H1 (cell line): Measurements from ENCODE around the gene SLC20A1. TPM values are rescaled to one million over a fixed set of nuclear protein-coding genes. Genes with fewer than 3 reads are reported as not detected.

Experiments used
- CTCF ChIA-PET: fragments of 300-600 bp; sonication (Branson Sonifier 250); formaldehyde crosslinking; loops from one replicate; lab custom pipeline; 2021; ENCODE audit not compliant: partially characterized antibody; lab: Charles Lee
- POLR2A ChIA-PET: fragments of 300-600 bp; sonication (Branson Sonifier 250); formaldehyde crosslinking; loops from one replicate; lab custom pipeline; 2021; ENCODE audit warnings: inconsistent platforms; ENCODE audit not compliant: partially characterized antibody; lab: Charles Lee
- DNase-seq, 2 experiments: peaks; one replicate each; pipeline versions ENCODE4 v3.0.0 to v3.0.0-alpha.2; 2010 to 2022; ENCODE audit warnings: low spot score in 2 of 2, low read depth in 1 of 2, mixed read lengths in 1 of 2
- FAIRE-seq: peaks from 2 replicates; lab custom pipeline; 2011; peaks lifted over from hg19 to GRCh38; lab: Jason Lieb, UNC
- H2AFZ ChIP-seq: 2 replicates; pipeline ENCODE4 v1.8.1; 2012; ENCODE audit warnings: low read length, inconsistent platforms
- H2AK5ac ChIP-seq: 2 replicates; pipeline ENCODE4 v1.6.1; 2013; ENCODE audit warnings: low read depth, low read length
- H2BK120ac ChIP-seq: replicated peaks from 2 replicates; pipeline ENCODE3; 2013; ENCODE audit warnings: low read depth, low read length, inconsistent platforms
- H2BK12ac ChIP-seq: 2 replicates; pipeline ENCODE4 v1.6.1; 2013; ENCODE audit warnings: low read depth, low read length
- H2BK15ac ChIP-seq: 2 replicates; pipeline ENCODE4 v1.6.1; 2013; ENCODE audit warnings: low read length
- H2BK20ac ChIP-seq: 2 replicates; pipeline ENCODE4 v1.6.1; 2013; ENCODE audit warnings: low read length
- H2BK5ac ChIP-seq: 2 replicates; pipeline ENCODE4 v1.6.1; 2013; ENCODE audit warnings: low read depth, low read length
- H3K14ac ChIP-seq: 2 replicates; pipeline ENCODE4 v1.6.1; 2013; ENCODE audit warnings: inconsistent platforms; ENCODE audit not compliant: insufficient read length
- H3K18ac ChIP-seq: 2 replicates; pipeline ENCODE4 v1.6.1; 2013; ENCODE audit warnings: low read length; ENCODE audit errors: extremely low read depth
- H3K23ac ChIP-seq: 2 replicates; pipeline ENCODE4 v1.6.1; 2013; ENCODE audit warnings: inconsistent platforms; ENCODE audit not compliant: insufficient read length
- H3K23me2 ChIP-seq: 2 replicates; pipeline ENCODE4 v1.6.1; 2013; ENCODE audit warnings: low read depth, low read length
- H3K27ac ChIP-seq: 2 replicates; pipeline ENCODE4 v1.6.1; 2011; ENCODE audit warnings: low read depth, low read length, inconsistent platforms
- H3K27me3 ChIP-seq, 4 experiments: replicated peaks in 1 of 4; 1 replicate in 1 of 4; 2 replicates in 3 of 4; pipeline versions ENCODE4 v1.6.1 to v1.8.1; 2011 to 2013; ENCODE audit warnings: low read length in 3 of 4, mild to moderate bottlenecking in 3 of 4, inconsistent platforms in 2 of 4, mixed read lengths in 2 of 4, moderate library complexity in 1 of 4; ENCODE audit not compliant: control insufficient read depth in 3 of 4, insufficient read depth in 3 of 4; ENCODE audit errors: extremely low read depth in 1 of 4
- H3K36me3 ChIP-seq, 4 experiments: 2 replicates each; pipeline versions ENCODE4 v1.6.1 to v1.8.1; 2011 to 2013; ENCODE audit warnings: mild to moderate bottlenecking in 4 of 4, low read length in 3 of 4, moderate library complexity in 2 of 4, control low read depth in 1 of 4, inconsistent platforms in 1 of 4; ENCODE audit not compliant: insufficient read depth in 4 of 4, control insufficient read depth in 2 of 4
- H3K4ac ChIP-seq: replicated peaks from 2 replicates; pipeline ENCODE3; 2013; ENCODE audit warnings: low read length, low read depth, mixed read lengths, inconsistent platforms; ENCODE audit not compliant: insufficient read length
- H3K4me1 ChIP-seq, 4 experiments: replicated peaks in 1 of 4; 1 replicate in 1 of 4; 2 replicates in 3 of 4; pipeline versions ENCODE4 v1.6.1 to v1.8.1; 2011 to 2013; ENCODE audit warnings: low read length in 3 of 4, inconsistent platforms in 2 of 4, mixed read lengths in 1 of 4; ENCODE audit not compliant: insufficient read depth in 4 of 4, control insufficient read depth in 3 of 4
- H3K4me2 ChIP-seq, 2 experiments: 2 replicates each; pipeline versions ENCODE4 v1.6.1 to v1.8.1; 2011 to 2013; ENCODE audit warnings: low read depth in 2 of 2, low read length in 2 of 2, control low read depth in 1 of 2, inconsistent platforms in 1 of 2, mild to moderate bottlenecking in 1 of 2; ENCODE audit not compliant: insufficient read depth in 1 of 2
- H3K4me3 ChIP-seq, 4 experiments: fragments of 200-600, 300-600 bp in 1 of 4; sonication (generic), shearing (Covaris generic), sonication (Bioruptor Twin) in 1 of 4; 2 replicates each; pipeline versions ENCODE4 v1.5.1 to v1.8.1; 2011 to 2016; ENCODE audit warnings: low read length in 4 of 4, low read depth in 3 of 4, control low read depth in 2 of 4, inconsistent platforms in 2 of 4, mild to moderate bottlenecking in 2 of 4, mixed read lengths in 1 of 4, moderate library complexity in 1 of 4; ENCODE audit not compliant: insufficient read depth in 2 of 4; ENCODE audit errors: extremely low read depth in 1 of 4
- H3K56ac ChIP-seq: replicated peaks from 2 replicates; pipeline ENCODE3; 2013; ENCODE audit warnings: low read depth, mild to moderate bottlenecking, mixed read lengths, low read length, inconsistent platforms; ENCODE audit not compliant: insufficient read length
- H3K79me1 ChIP-seq: 2 replicates; pipeline ENCODE4 v1.6.1; 2013; ENCODE audit warnings: low read depth, low read length, control low read depth
- H3K79me2 ChIP-seq, 2 experiments: 2 replicates each; pipeline versions ENCODE4 v1.6.1 to v1.8.1; 2012 to 2013; ENCODE audit warnings: low read length in 2 of 2, mild to moderate bottlenecking in 2 of 2, inconsistent platforms in 1 of 2; ENCODE audit not compliant: insufficient read depth in 2 of 2, control insufficient read depth in 1 of 2
- H3K9ac ChIP-seq, 4 experiments: replicated peaks in 1 of 4; 1 replicate in 1 of 4; 2 replicates in 3 of 4; pipeline versions ENCODE4 v1.6.1 to v1.8.1; 2011 to 2013; ENCODE audit warnings: low read depth in 3 of 4, low read length in 3 of 4, control low read depth in 2 of 4, mild to moderate bottlenecking in 2 of 4, moderate library complexity in 2 of 4, inconsistent platforms in 1 of 4; ENCODE audit errors: extremely low read depth in 1 of 4
- H3K9me3 ChIP-seq, 2 experiments: 2 replicates each; pipeline versions ENCODE4 v1.6.1 to v1.8.1; 2012 to 2013; ENCODE audit warnings: mild to moderate bottlenecking in 2 of 2, moderate library complexity in 2 of 2, control low read depth in 1 of 2, inconsistent platforms in 1 of 2, low read depth in 1 of 2, low read length in 1 of 2, mixed read lengths in 1 of 2; ENCODE audit not compliant: insufficient read depth in 2 of 2
- H4K20me1 ChIP-seq, 2 experiments: replicated peaks in 1 of 2; 2 replicates each; pipeline versions ENCODE3 to v1.8.1; 2011 to 2013; ENCODE audit warnings: inconsistent platforms in 2 of 2, low read length in 2 of 2, mild to moderate bottlenecking in 1 of 2; ENCODE audit not compliant: insufficient read depth in 2 of 2, control insufficient read depth in 1 of 2
- H4K5ac ChIP-seq: 2 replicates; pipeline ENCODE4 v1.6.1; 2013; ENCODE audit warnings: low read length, low read depth, mixed read lengths, inconsistent platforms; ENCODE audit not compliant: insufficient read length
- H4K8ac ChIP-seq: 2 replicates; pipeline ENCODE4 v1.8.0; 2013; ENCODE audit warnings: mild to moderate bottlenecking, moderate library complexity, low read length, inconsistent platforms; ENCODE audit not compliant: insufficient read depth; ENCODE audit errors: extremely low read depth
- H4K91ac ChIP-seq: replicated peaks from 2 replicates; pipeline ENCODE3; 2013; ENCODE audit warnings: low read length, mixed read lengths, inconsistent platforms; ENCODE audit not compliant: insufficient read length
- JUND ChIP-seq: IDR thresholded peaks from 2 replicates; pipeline ENCODE4 v1.6.1; 2011; ENCODE audit warnings: mild to moderate bottlenecking, improper control_type of control experiment, low read length
- KDM1A ChIP-seq: fragments of 200-600, 300-600 bp; sonication (generic); IDR thresholded peaks from 2 replicates; pipeline ENCODE4 v1.7.1; 2016; ENCODE audit warnings: mild to moderate bottlenecking, low read length, borderline replicate concordance
- KDM4A ChIP-seq: IDR thresholded peaks from one replicate; pipeline ENCODE4 v1.7.1; 2012; ENCODE audit warnings: low read depth, mild to moderate bottlenecking, moderate library complexity, low read length, inconsistent platforms; ENCODE audit not compliant: severe bottlenecking
- MAFK ChIP-seq: IDR thresholded peaks from 2 replicates; pipeline ENCODE4 v1.6.1; 2012; ENCODE audit warnings: low read depth, mild to moderate bottlenecking, improper control_type of control experiment, low read length
- PHF8 ChIP-seq: fragments of 200-600 bp; sonication (generic); conservative IDR thresholded peaks from 2 replicates; pipeline ENCODE4 v1.7.1; 2012; ENCODE audit warnings: low read depth, mild to moderate bottlenecking, inconsistent platforms, low read length, moderate library complexity
- POLR2AphosphoS5 ChIP-seq: IDR thresholded peaks from 2 replicates; pipeline ENCODE4 v1.6.1; 2011; ENCODE audit warnings: low read depth, low read length
- RFX5 ChIP-seq: IDR thresholded peaks from 2 replicates; pipeline ENCODE4 v1.6.1; 2011; ENCODE audit warnings: low read depth, low read length, improper control_type of control experiment, borderline replicate concordance
- SP1 ChIP-seq: IDR thresholded peaks from 2 replicates; pipeline ENCODE4 v1.6.1; 2011; ENCODE audit warnings: low read depth, low read length
- SP4 ChIP-seq: IDR thresholded peaks from 2 replicates; pipeline ENCODE4 v1.6.1; 2012; ENCODE audit warnings: low read length, inconsistent platforms
- TAF1 ChIP-seq: IDR thresholded peaks from 2 replicates; pipeline ENCODE4 v1.6.1; 2011; ENCODE audit warnings: mild to moderate bottlenecking, low read depth, low read length
- TAF7 ChIP-seq: optimal IDR thresholded peaks from 2 replicates; pipeline ENCODE3; 2011; ENCODE audit warnings: low read depth, mild to moderate bottlenecking, inconsistent platforms, low read length, moderate library complexity, borderline replicate concordance
- TCF12 ChIP-seq: IDR thresholded peaks from 2 replicates; pipeline ENCODE4 v1.6.1; 2011; ENCODE audit warnings: low read depth, mild to moderate bottlenecking, low read length
- WGBS, 2 experiments: shearing (Covaris generic) in 1 of 2; methylation state at CpG; one replicate each; pipeline versions ENCODE4 v1.1.6 to v1.1.7; 2013 to 2015; ENCODE audit warnings: low lambda C conversion rate in 2 of 2, mixed read lengths in 2 of 2, inconsistent platforms in 1 of 2, low coverage in 1 of 2, missing lambda C conversion rate in 1 of 2; ENCODE audit not compliant: insufficient replicate concordance in 2 of 2, insufficient coverage in 1 of 2, insufficient read length in 1 of 2; ENCODE audit errors: extremely low coverage in 1 of 2, missing lambda C conversion rate in 1 of 2; 5-methylcytosine and 5-hydroxymethylcytosine counted together
- polyA plus RNA-seq, 7 experiments: library from polyadenylated mRNA; depleted of rRNA in 3 of 7; stranded (reverse) in 5 of 7; unstranded in 2 of 7; fragments of >200 nt in 5 of 7; fragments of 200-250 nt in 2 of 7; gene quantifications; 1 replicate in 5 of 7; 2 replicates in 1 of 7; 4 replicates in 1 of 7; pipeline versions ENCODE4 v1.2.1 to v1.2.3, GENCODE V29; 2011 to 2013; ENCODE audit warnings: missing spikeins in 2 of 7, mixed read lengths in 2 of 7
- total RNA-seq: library from RNA; stranded (reverse); fragmentation: NEBNext Ultra II Directional; extraction: Animal tissue kit (Norgen Biotek cat#: 25700); gene quantifications from 2 replicates; pipeline ENCODE4 v1.2.1, GENCODE V29; 2021
- TF ChIP-seq, protein P1 (sequence below): IDR thresholded peaks from 2 replicates; pipeline ENCODE4 v1.6.1; 2012; ENCODE audit warnings: inconsistent platforms

The SLC20A1 gene
- total and polyA plus RNA-seq, 2 of the 8 experiments (the other 6 are each of a cell fraction or from before 2014, with no cell fraction given): 42.6 to 105 TPM

DNA sequence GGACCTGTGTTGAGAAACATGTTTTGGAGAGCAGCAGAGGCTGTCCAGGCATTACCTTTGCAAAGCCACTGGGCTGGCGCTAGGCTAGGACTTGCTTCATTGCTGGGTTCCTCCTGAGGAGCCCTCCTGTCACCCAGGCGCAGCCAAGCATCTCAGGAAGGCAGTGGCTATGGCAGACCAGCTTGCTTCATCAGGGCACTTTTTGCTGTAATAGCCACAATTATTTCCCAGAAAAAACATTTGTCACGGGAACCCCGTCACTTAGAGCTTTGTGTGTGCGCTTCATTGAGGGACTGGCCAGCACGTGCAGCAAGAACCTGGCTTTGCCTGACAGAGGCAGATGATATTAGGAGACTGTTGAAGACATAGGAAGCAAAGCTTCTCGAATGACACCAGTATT, 36.4 kb downstream of the SLC20A1 start:
- Histone ChIP-seq H2AFZ (0 out of 2 replicates have a peak overlapping the region, but pooled peaks have one; percentile 20), H3K4ac (no peak overlapping the region), H2BK20ac (no peak overlapping the region), H4K8ac (no peak overlapping the region), H3K14ac (no peak overlapping the region), H3K27me3 (no peaks in the 10 kb centered on the region), H2BK15ac (no peak overlapping the region), H3K9ac (no peak overlapping the region), H4K91ac (no peak overlapping the region), H3K18ac (no peak overlapping the region)
- POLR2A ChIA-PET: interaction anchor here (1.1 to 1.3 kb wide), 2 partner anchors 17 to 40 kb away, joined by 3 to 4 read pairs; no protein-coding TSS in a partner anchor
- no peak for DNase-seq
- no peak for TF ChIP-seq TCF12
- TF ChIP-seq KDM4A: no peak
- TF ChIP-seq TAF1: no peak
- TF ChIP-seq TAF7: no peak
- no peak for TF ChIP-seq RFX5
- TF ChIP-seq PHF8: no peak
- TF ChIP-seq, protein P1, sequence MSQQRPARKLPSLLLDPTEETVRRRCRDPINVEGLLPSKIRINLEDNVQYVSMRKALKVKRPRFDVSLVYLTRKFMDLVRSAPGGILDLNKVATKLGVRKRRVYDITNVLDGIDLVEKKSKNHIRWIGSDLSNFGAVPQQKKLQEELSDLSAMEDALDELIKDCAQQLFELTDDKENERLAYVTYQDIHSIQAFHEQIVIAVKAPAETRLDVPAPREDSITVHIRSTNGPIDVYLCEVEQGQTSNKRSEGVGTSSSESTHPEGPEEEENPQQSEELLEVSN: no peak
- TF ChIP-seq JUND: no peak
- no peak for TF ChIP-seq KDM1A
- TF ChIP-seq SP1: no peak
- TF ChIP-seq POLR2AphosphoS5: no peak
- no peak for TF ChIP-seq SP4
- TF ChIP-seq MAFK: no peak
- TF ChIP-seq, all 59 proteins: peak for 0
- H3K79me1 ChIP-seq: no peaks in the 10 kb centered on the region
- no peak overlapping the region for H3K4me3 ChIP-seq
- H2BK5ac ChIP-seq: no peak overlapping the region
- CTCF ChIA-PET: interaction anchor here (0.7 to 8.8 kb wide), 5 partner anchors 9 to 153 kb away, joined by 3 to 40 read pairs (median 5); no protein-coding TSS in a partner anchor
- no peak overlapping the region for H2AK5ac ChIP-seq
- no peak overlapping the region for H4K5ac ChIP-seq
- H3K36me3 ChIP-seq: no peaks in the 10 kb centered on the region
- no peak overlapping the region for H2BK12ac ChIP-seq
- H4K20me1 ChIP-seq: no peaks in the 10 kb centered on the region
- H3K4me1 ChIP-seq: no peaks in the 10 kb centered on the region
- H3K23me2 ChIP-seq: no peaks in the 10 kb centered on the region
- 89% methylated on average over 7 of the region's 7 CpGs; no CpG with 5 or more reads in 1 of the 2 experiments for WGBS, 2 experiments
- no peak overlapping the region for H3K23ac ChIP-seq
- no peak overlapping the region for H3K4me2 ChIP-seq
- H3K9me3 ChIP-seq: no peaks in the 10 kb centered on the region
- H3K27ac ChIP-seq: no peak overlapping the region
- no peak for FAIRE-seq
- H2BK120ac ChIP-seq: no peak overlapping the region
- H3K79me2 ChIP-seq: no peaks in the 10 kb centered on the region
- no peak overlapping the region for H3K56ac ChIP-seq
